ENCODE results near the gene ZBTB40. TPM values are rescaled to one million over a fixed set of nuclear protein-coding genes. Genes with fewer than 3 reads are reported as not detected.

Gene ZBTB40
- total RNA-seq, 1 donor from 2014 or later = 14.9 TPM

DNA sequence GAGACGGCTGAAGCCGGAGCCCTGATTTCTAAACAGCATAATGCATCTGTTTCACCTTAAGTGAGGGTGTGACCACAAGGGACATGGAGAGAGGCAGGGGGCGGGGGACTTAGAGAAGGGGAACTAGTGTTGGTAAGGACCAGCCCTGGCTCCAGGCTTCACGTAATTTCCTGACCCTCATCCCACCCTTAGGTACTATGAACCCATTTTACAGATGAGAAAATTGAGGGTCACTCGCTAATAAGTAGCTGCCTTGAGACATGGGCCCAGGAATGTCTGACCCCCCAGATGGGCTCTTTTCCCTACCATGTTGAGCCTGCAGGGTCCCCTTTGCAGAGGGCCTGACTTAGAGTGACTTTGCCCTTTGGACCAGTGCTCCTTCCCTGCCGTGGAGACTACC lies 116.3 kb downstream of the ZBTB40 start:
- no peak for DNase-seq (ENCODE audit: low spot score)
- peaks cover 8% of the 10 kb centered on the region for H3K4me1 Mint-ChIP-seq
- no peak overlapping the region for H3K27ac ChIP-seq
- TF ChIP-seq EZH2 (IDR thresholded peaks at IDR 0.05) (no peak), EZH2phosphoT487 (IDR thresholded peaks at IDR 0.05) (no peak)
- TF ChIP-seq, protein P1, sequence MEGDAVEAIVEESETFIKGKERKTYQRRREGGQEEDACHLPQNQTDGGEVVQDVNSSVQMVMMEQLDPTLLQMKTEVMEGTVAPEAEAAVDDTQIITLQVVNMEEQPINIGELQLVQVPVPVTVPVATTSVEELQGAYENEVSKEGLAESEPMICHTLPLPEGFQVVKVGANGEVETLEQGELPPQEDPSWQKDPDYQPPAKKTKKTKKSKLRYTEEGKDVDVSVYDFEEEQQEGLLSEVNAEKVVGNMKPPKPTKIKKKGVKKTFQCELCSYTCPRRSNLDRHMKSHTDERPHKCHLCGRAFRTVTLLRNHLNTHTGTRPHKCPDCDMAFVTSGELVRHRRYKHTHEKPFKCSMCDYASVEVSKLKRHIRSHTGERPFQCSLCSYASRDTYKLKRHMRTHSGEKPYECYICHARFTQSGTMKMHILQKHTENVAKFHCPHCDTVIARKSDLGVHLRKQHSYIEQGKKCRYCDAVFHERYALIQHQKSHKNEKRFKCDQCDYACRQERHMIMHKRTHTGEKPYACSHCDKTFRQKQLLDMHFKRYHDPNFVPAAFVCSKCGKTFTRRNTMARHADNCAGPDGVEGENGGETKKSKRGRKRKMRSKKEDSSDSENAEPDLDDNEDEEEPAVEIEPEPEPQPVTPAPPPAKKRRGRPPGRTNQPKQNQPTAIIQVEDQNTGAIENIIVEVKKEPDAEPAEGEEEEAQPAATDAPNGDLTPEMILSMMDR (IDR thresholded peaks at IDR 0.05) = no peak
- no peaks in the 10 kb centered on the region for H3K36me3 ChIP-seq
- no peaks in the 10 kb centered on the region for H3K79me2 ChIP-seq (ENCODE audit: low read depth)
- H3K9me3 Mint-ChIP-seq = no peaks in the 10 kb centered on the region
- H3F3A ChIP-seq (ENCODE audit: low read depth) = peaks cover 1% of the 10 kb centered on the region
- H3K4me1 ChIP-seq = peaks cover 8% of the 10 kb centered on the region
- H3K4me2 ChIP-seq = no peak overlapping the region
- H4K20me1 ChIP-seq (ENCODE audit: low read depth) = peaks cover 8% of the 10 kb centered on the region
- peaks cover 30% of the 10 kb centered on the region for H3K27me3 Mint-ChIP-seq (ENCODE audit: insufficient read depth, low read depth)
- no peaks in the 10 kb centered on the region for H3K9me3 ChIP-seq (ENCODE audit: low read depth)
- peaks cover 37% of the 10 kb centered on the region for H3K27me3 ChIP-seq
- no peak overlapping the region for H3K9ac ChIP-seq
- no peak overlapping the region for H3K4me3 ChIP-seq
- H2AFZ ChIP-seq (replicated peaks) = no peak overlapping the region
- H3K4me3 Mint-ChIP-seq = no peak overlapping the region
- H3K36me3 Mint-ChIP-seq = peaks cover 3% of the 10 kb centered on the region
- H3K27ac Mint-ChIP-seq = no peak overlapping the region

DNA sequence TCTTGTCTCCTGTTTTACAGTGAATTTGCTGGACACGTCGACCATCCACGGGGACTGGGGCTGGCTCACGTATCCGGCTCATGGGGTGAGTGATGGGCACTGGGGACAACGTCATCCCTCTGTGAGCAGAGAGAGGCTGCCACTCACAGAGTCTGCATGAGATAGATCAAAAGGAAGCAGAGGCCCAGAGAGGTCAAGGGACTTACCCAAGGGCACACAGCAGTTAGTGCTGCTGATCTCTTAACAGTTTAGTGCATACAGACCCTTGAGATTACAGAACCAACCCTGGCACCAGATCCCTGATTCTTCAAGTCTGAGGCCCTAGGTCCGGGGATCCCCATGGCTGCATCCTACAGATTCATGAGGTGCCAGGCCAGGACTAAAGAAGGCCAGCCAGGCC lies 117.6 kb downstream of the ZBTB40 start:
- no peak overlapping the region for H3K4me3 Mint-ChIP-seq
- Histone ChIP-seq H4K20me1 (ENCODE audit: low read depth) (peaks cover 4% of the 10 kb centered on the region), H3K4me2 (no peak overlapping the region), H3K9me3 (ENCODE audit: low read depth) (no peaks in the 10 kb centered on the region), H3K79me2 (ENCODE audit: low read depth) (no peaks in the 10 kb centered on the region), H3K9ac (no peak overlapping the region), H3K4me3 (no peak overlapping the region), H2AFZ (replicated peaks) (no peak overlapping the region), H3F3A (ENCODE audit: low read depth) (no peaks in the 10 kb centered on the region), H3K36me3 (no peaks in the 10 kb centered on the region), H3K27me3 (peaks cover 27% of the 10 kb centered on the region), H3K4me1 (peaks cover 8% of the 10 kb centered on the region), H3K27ac (no peak overlapping the region)
- peaks cover 3% of the 10 kb centered on the region for H3K36me3 Mint-ChIP-seq
- no peak overlapping the region for H3K27ac Mint-ChIP-seq
- no peaks in the 10 kb centered on the region for H3K9me3 Mint-ChIP-seq
- TF ChIP-seq EZH2 (IDR thresholded peaks at IDR 0.05) (no peak), EZH2phosphoT487 (IDR thresholded peaks at IDR 0.05) (no peak)
- peaks cover 5% of the 10 kb centered on the region for H3K4me1 Mint-ChIP-seq
- DNase-seq (ENCODE audit: low spot score) = no peak
- peaks cover 23% of the 10 kb centered on the region for H3K27me3 Mint-ChIP-seq (ENCODE audit: insufficient read depth, low read depth)

DNA sequence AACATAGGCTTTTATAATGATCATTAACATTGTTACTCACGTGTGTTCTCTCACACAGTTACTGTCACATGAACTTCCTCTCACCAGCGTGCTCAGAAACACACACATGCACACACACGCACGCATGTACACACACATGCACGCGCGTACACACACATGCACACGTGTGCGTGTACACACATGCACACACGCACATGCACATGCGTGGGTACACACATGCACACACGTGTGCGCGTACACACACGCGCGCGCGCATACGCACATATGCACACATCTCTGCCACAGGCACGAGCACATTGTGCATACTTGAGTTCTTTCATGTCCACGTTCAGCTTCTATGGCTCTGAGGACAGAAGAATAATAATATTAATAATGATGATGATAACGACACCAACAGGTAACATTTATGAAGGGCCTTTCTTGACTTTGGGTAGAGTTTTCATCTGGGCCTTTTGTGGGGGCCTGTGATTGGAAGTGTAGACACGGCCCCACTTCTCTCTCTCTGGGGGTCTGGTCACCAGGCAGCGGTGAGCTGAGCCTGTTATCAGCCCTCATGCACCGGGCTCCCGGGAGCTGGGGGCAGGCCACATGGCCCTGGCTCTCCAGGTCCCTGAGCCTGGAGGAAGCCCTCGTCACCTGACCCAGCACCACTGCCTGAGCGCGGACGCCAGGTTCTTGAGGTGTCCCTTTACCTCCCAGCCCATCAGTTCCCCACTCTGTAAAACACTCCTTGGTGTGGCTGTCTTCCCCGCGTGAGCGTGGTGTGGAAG lies 118.7 kb downstream of the ZBTB40 start:
- no peak for DNase-seq (ENCODE audit: low spot score)
- Histone ChIP-seq H3K27me3 (peaks cover 17% of the 10 kb centered on the region), H3K4me1 (peaks cover 8% of the 10 kb centered on the region), H3F3A (ENCODE audit: low read depth) (no peaks in the 10 kb centered on the region), H4K20me1 (ENCODE audit: low read depth) (no peaks in the 10 kb centered on the region), H2AFZ (replicated peaks) (no peak overlapping the region), H3K9me3 (ENCODE audit: low read depth) (no peaks in the 10 kb centered on the region), H3K36me3 (no peaks in the 10 kb centered on the region), H3K4me2 (no peak overlapping the region), H3K4me3 (no peak overlapping the region), H3K79me2 (ENCODE audit: low read depth) (no peaks in the 10 kb centered on the region), H3K27ac (no peak overlapping the region), H3K9ac (no peak overlapping the region)
- no peaks in the 10 kb centered on the region for H3K9me3 Mint-ChIP-seq
- H3K36me3 Mint-ChIP-seq = no peaks in the 10 kb centered on the region
- no peak overlapping the region for H3K27ac Mint-ChIP-seq
- TF ChIP-seq, protein P1 (IDR thresholded peaks at IDR 0.05) = no peak
- no peak for TF ChIP-seq EZH2 (IDR thresholded peaks at IDR 0.05)
- no peak for TF ChIP-seq EZH2phosphoT487 (IDR thresholded peaks at IDR 0.05)
- no peaks in the 10 kb centered on the region for H3K4me1 Mint-ChIP-seq
- H3K27me3 Mint-ChIP-seq (ENCODE audit: insufficient read depth, low read depth) = peaks cover 17% of the 10 kb centered on the region
- H3K4me3 Mint-ChIP-seq = no peak overlapping the region

DNA sequence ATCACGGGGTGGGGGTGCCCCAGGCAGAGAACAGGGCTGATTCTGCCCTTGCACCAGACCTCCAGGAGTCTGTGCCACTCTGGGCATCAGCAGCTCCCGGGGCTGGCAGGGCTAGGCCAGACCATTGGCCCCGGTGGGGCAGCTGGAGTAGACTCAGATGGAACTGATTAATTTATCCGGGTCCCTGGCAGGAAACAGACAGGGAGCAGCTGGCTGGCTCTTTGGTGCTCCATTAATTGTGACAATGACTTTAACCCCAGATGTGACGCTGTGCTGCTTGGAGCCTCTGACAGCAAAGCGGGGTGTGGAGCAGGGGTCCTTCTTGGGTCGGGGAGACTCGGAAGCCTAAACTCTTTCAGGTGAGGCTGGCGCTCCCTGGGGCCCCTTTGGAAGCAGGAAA lies 121.2 kb downstream of the ZBTB40 start:
- no peak for DNase-seq (ENCODE audit: low spot score)
- no peak overlapping the region for H3K9ac ChIP-seq
- peaks cover 25% of the 10 kb centered on the region for H3K27me3 Mint-ChIP-seq (ENCODE audit: insufficient read depth, low read depth)
- H3K4me3 Mint-ChIP-seq = no peak overlapping the region
- no peaks in the 10 kb centered on the region for H3K79me2 ChIP-seq (ENCODE audit: low read depth)
- no peak overlapping the region for H3K27ac ChIP-seq
- no peaks in the 10 kb centered on the region for H4K20me1 ChIP-seq (ENCODE audit: low read depth)
- H3K4me3 ChIP-seq = no peak overlapping the region
- H2AFZ ChIP-seq (replicated peaks) = no peak overlapping the region
- peaks cover 9% of the 10 kb centered on the region for H3F3A ChIP-seq (ENCODE audit: low read depth)
- TF ChIP-seq EZH2 (IDR thresholded peaks at IDR 0.05) = no peak
- TF ChIP-seq, protein P1 (IDR thresholded peaks at IDR 0.05) = no peak
- TF ChIP-seq EZH2phosphoT487 (IDR thresholded peaks at IDR 0.05) = no peak
- no peaks in the 10 kb centered on the region for H3K4me1 ChIP-seq
- H3K9me3 ChIP-seq (ENCODE audit: low read depth) = no peaks in the 10 kb centered on the region
- no peak overlapping the region for H3K4me2 ChIP-seq
- peaks cover 7% of the 10 kb centered on the region for H3K9me3 Mint-ChIP-seq
- no peaks in the 10 kb centered on the region for H3K36me3 ChIP-seq
- no peaks in the 10 kb centered on the region for H3K27me3 ChIP-seq
- no peak overlapping the region for H3K27ac Mint-ChIP-seq
- no peaks in the 10 kb centered on the region for H3K4me1 Mint-ChIP-seq
- no peaks in the 10 kb centered on the region for H3K36me3 Mint-ChIP-seq

All from neural progenitor cell (in vitro differentiated cells).